H9 (cell line): ENCODE results near the gene LRRC14B. TPM values are rescaled to one million over a fixed set of nuclear protein-coding genes. Genes with fewer than 3 reads are reported as not detected.

Source experiments
- DNase-seq: peaks from one replicate; pipeline ENCODE4 v3.0.0-alpha.2; 2017
- H2AFZ ChIP-seq: one replicate; pipeline ENCODE4 v1.6.1; 2013; ENCODE audit warnings: mild to moderate bottlenecking, low read length, control low read depth, moderate library complexity
- H2AK5ac ChIP-seq: 2 replicates; pipeline ENCODE4 v1.6.1; 2013; ENCODE audit warnings: low read length, control low read depth, mixed read lengths; ENCODE audit not compliant: insufficient read length
- H2BK120ac ChIP-seq: one replicate; pipeline ENCODE4 v1.6.1; 2013; ENCODE audit warnings: low read depth, mild to moderate bottlenecking, low read length, control low read depth, inconsistent platforms; ENCODE audit not compliant: poor library complexity, severe bottlenecking
- H2BK12ac ChIP-seq: 2 replicates; pipeline ENCODE4 v1.6.1; 2013; ENCODE audit warnings: low read length, control low read depth, mixed read lengths, low read depth; ENCODE audit not compliant: insufficient read length
- H2BK15ac ChIP-seq: 2 replicates; pipeline ENCODE4 v1.6.1; 2013; ENCODE audit warnings: low read depth, low read length, control low read depth
- H2BK20ac ChIP-seq: one replicate; pipeline ENCODE4 v1.6.1; 2013; ENCODE audit warnings: low read depth, mild to moderate bottlenecking, low read length, control low read depth, inconsistent platforms; ENCODE audit not compliant: poor library complexity, severe bottlenecking
- H2BK5ac ChIP-seq: 2 replicates; pipeline ENCODE4 v1.6.1; 2013; ENCODE audit warnings: low read length, control low read depth, mixed read lengths; ENCODE audit not compliant: insufficient read length
- H3K14ac ChIP-seq: 2 replicates; pipeline ENCODE4 v1.6.1; 2013; ENCODE audit warnings: low read length, control low read depth; ENCODE audit not compliant: insufficient read depth
- H3K18ac ChIP-seq: 2 replicates; pipeline ENCODE4 v1.6.1; 2013; ENCODE audit warnings: low read depth, mild to moderate bottlenecking, mixed read lengths, low read length, control low read depth; ENCODE audit not compliant: insufficient read length
- H3K23ac ChIP-seq: 2 replicates; pipeline ENCODE4 v1.6.1; 2013; ENCODE audit warnings: low read length, control low read depth, mixed read lengths, low read depth; ENCODE audit not compliant: insufficient read length
- H3K23me2 ChIP-seq: 2 replicates; pipeline ENCODE4 v1.6.1; 2013; ENCODE audit warnings: low read depth, mild to moderate bottlenecking, mixed read lengths, low read length, control low read depth; ENCODE audit not compliant: insufficient read length, poor library complexity, severe bottlenecking
- H3K27ac ChIP-seq: 2 replicates; pipeline ENCODE4 v1.5.1; 2013; ENCODE audit warnings: low read length, control low read depth, mixed read lengths, low read depth; ENCODE audit not compliant: insufficient read length
- H3K27me3 ChIP-seq: 2 replicates; pipeline ENCODE4 v1.6.1; 2013; ENCODE audit warnings: low read length, control low read depth, inconsistent platforms; ENCODE audit not compliant: insufficient read depth
- H3K4ac ChIP-seq: 2 replicates; pipeline ENCODE4 v1.6.1; 2013; ENCODE audit warnings: low read depth, mild to moderate bottlenecking, control low read depth, inconsistent platforms, low read length, moderate library complexity
- H3K4me1 ChIP-seq: 2 replicates; pipeline ENCODE4 v1.6.1; 2013; ENCODE audit warnings: low read length, control low read depth, inconsistent platforms; ENCODE audit not compliant: insufficient read depth
- H3K4me2 ChIP-seq: 2 replicates; pipeline ENCODE4 v1.6.1; 2013; ENCODE audit warnings: low read length, control low read depth, mixed read lengths; ENCODE audit not compliant: insufficient read length, insufficient read depth
- H3K56ac ChIP-seq: 2 replicates; pipeline ENCODE4 v1.6.1; 2013; ENCODE audit warnings: low read depth, mild to moderate bottlenecking, mixed read lengths, low read length, control low read depth; ENCODE audit not compliant: insufficient read length
- H3K79me1 ChIP-seq: 2 replicates; pipeline ENCODE4 v1.6.1; 2013; ENCODE audit warnings: low read depth, mild to moderate bottlenecking, moderate library complexity, low read length, control low read depth, inconsistent platforms; ENCODE audit not compliant: insufficient read depth, poor library complexity, severe bottlenecking
- H3K79me2 ChIP-seq: 2 replicates; pipeline ENCODE4 v1.6.1; 2013; ENCODE audit warnings: low read length, control low read depth, inconsistent platforms; ENCODE audit not compliant: insufficient read depth
- H3K9ac ChIP-seq: 2 replicates; pipeline ENCODE4 v1.6.1; 2013; ENCODE audit warnings: low read length, control low read depth, mixed read lengths; ENCODE audit not compliant: insufficient read length; ENCODE audit errors: extremely low read depth
- H3K9me3 ChIP-seq: one replicate; pipeline ENCODE4 v1.6.1; 2013; ENCODE audit warnings: low read depth, low read length, inconsistent platforms; ENCODE audit not compliant: control insufficient read depth
- H3T11ph ChIP-seq: one replicate; pipeline ENCODE4 v1.6.1; 2013; ENCODE audit warnings: mild to moderate bottlenecking, low read length, control low read depth, inconsistent platforms
- H4K20me1 ChIP-seq: one replicate; pipeline ENCODE4 v1.6.1; 2013; ENCODE audit not compliant: control insufficient read depth, insufficient read length, insufficient read depth
- H4K5ac ChIP-seq: 2 replicates; pipeline ENCODE4 v1.6.1; 2013; ENCODE audit warnings: low read depth, mild to moderate bottlenecking, mixed read lengths, low read length, control low read depth; ENCODE audit not compliant: insufficient read length
- H4K8ac ChIP-seq: replicated peaks from 2 replicates; pipeline ENCODE4 v1.6.1; 2013; ENCODE audit warnings: low read length, control low read depth, mixed read lengths, low read depth; ENCODE audit not compliant: insufficient read length
- H4K91ac ChIP-seq: 2 replicates; pipeline ENCODE4 v1.6.1; 2013; ENCODE audit warnings: low read depth, mild to moderate bottlenecking, moderate library complexity, mixed read lengths, low read length, control low read depth; ENCODE audit not compliant: insufficient read length
- H3K27ac Mint-ChIP-seq, 3 experiments: 2 replicates in 2 of 3; 3 replicates in 1 of 3; pipeline ENCODE4 v1.8.0; 2020 to 2021; ENCODE audit warnings: mixed read lengths in 3 of 3, mild to moderate bottlenecking in 1 of 3, moderate library complexity in 1 of 3
- H3K27me3 Mint-ChIP-seq: 2 replicates; pipeline ENCODE4 v1.8.0; 2021; ENCODE audit warnings: low read depth, mild to moderate bottlenecking, moderate library complexity, mixed read lengths
- H3K36me3 Mint-ChIP-seq, 3 experiments: 2 replicates in 2 of 3; 3 replicates in 1 of 3; pipeline ENCODE4 v1.8.0; 2020 to 2021; ENCODE audit warnings: low read depth in 3 of 3, mixed read lengths in 3 of 3; ENCODE audit not compliant: insufficient read depth in 1 of 3
- H3K4me1 Mint-ChIP-seq, 2 experiments: 2 replicates each; pipeline ENCODE4 v1.8.0; 2020; ENCODE audit warnings: mixed read lengths in 2 of 2
- H3K4me3 Mint-ChIP-seq, 2 experiments: 2 replicates in 1 of 2; 3 replicates in 1 of 2; pipeline ENCODE4 v1.8.0; 2020 to 2021; ENCODE audit warnings: mild to moderate bottlenecking in 2 of 2, mixed read lengths in 2 of 2, moderate library complexity in 1 of 2
- H3K9me3 Mint-ChIP-seq, 2 experiments: 2 replicates in 1 of 2; 3 replicates in 1 of 2; pipeline ENCODE4 v1.8.0; 2020; ENCODE audit warnings: mild to moderate bottlenecking in 2 of 2, mixed read lengths in 2 of 2, moderate library complexity in 1 of 2
- WGBS: extraction: QIAGEN DNeasy Blood & Tissue Kit; methylation state at CpG from one replicate; pipeline ENCODE4 v1.1.7; 2013; ENCODE audit warnings: missing lambda C conversion rate, low lambda C conversion rate, mixed read lengths; ENCODE audit not compliant: insufficient read length; ENCODE audit errors: extremely low coverage; 5-methylcytosine and 5-hydroxymethylcytosine counted together
- total RNA-seq: library from RNA; stranded (reverse); gene quantifications from 2 replicates; pipeline ENCODE4 v1.2.1, GENCODE V29; 2021
- TF ChIP-seq, protein P1 (sequence below): fragments of 200-600 bp; sonication (generic); conservative IDR thresholded peaks from 3 replicates; pipeline ENCODE4 v1.8.0; 2021; ENCODE audit warnings: antibody characterized with exemption, mild to moderate bottlenecking

LRRC14B gene
- total RNA-seq, 1 experiment from 2014 or later, result not detected

GRCh38 chr5:141761-142160 is 49.5 kb upstream of the LRRC14B start:
- no peak overlapping the region for H3K27ac ChIP-seq
- H4K20me1 ChIP-seq, result no peaks in the 10 kb centered on the region
- no peak overlapping the region for H3K4ac ChIP-seq
- no peak overlapping the region for H3K14ac ChIP-seq
- no peaks in the 10 kb centered on the region for H3K23me2 ChIP-seq
- no peak overlapping the region for H3K4me2 ChIP-seq
- H3K79me2 ChIP-seq, result no peaks in the 10 kb centered on the region; the same call in 1 of the 2 replicates
- WGBS, result no CpG with 5 or more reads among the region's 12 CpGs
- peaks cover 3% of the 10 kb centered on the region for H3K79me1 ChIP-seq
- H4K5ac ChIP-seq, result no peak overlapping the region
- H4K91ac ChIP-seq, result no peak overlapping the region
- H2BK120ac ChIP-seq, result no peak overlapping the region
- H3T11ph ChIP-seq, result no peak overlapping the region
- Mint-ChIP-seq H3K27me3 (no peaks in the 10 kb centered on the region), H3K9me3 (peaks cover 5 to 9% of the 10 kb centered on the region in 2 experiments; a peak in 4 of 5 replicates), H3K4me3 (no peak overlapping the region), H3K36me3 (peaks cover 43 to 68% (median 66%) of the 10 kb centered on the region in 3 experiments), H3K4me1 (peaks cover 13 to 20% of the 10 kb centered on the region in 2 experiments), H3K27ac (no peak overlapping the region)
- no peak overlapping the region for H3K56ac ChIP-seq
- no peak overlapping the region for H2BK5ac ChIP-seq
- no peak overlapping the region for H2AFZ ChIP-seq
- no peak overlapping the region for H3K23ac ChIP-seq
- no peak for DNase-seq
- no peak overlapping the region for H2AK5ac ChIP-seq
- no peak overlapping the region for H2BK12ac ChIP-seq
- H2BK15ac ChIP-seq, result no peak overlapping the region
- peaks cover 4% of the 10 kb centered on the region for H3K4me1 ChIP-seq
- H3K9me3 ChIP-seq, result peaks cover under 1% of the 10 kb centered on the region
- no peak overlapping the region for H2BK20ac ChIP-seq
- no peak overlapping the region for H4K8ac ChIP-seq
- no peaks in the 10 kb centered on the region for H3K27me3 ChIP-seq
- H3K9ac ChIP-seq, result no peak overlapping the region
- no peak overlapping the region for H3K18ac ChIP-seq
- TF ChIP-seq, protein P1, sequence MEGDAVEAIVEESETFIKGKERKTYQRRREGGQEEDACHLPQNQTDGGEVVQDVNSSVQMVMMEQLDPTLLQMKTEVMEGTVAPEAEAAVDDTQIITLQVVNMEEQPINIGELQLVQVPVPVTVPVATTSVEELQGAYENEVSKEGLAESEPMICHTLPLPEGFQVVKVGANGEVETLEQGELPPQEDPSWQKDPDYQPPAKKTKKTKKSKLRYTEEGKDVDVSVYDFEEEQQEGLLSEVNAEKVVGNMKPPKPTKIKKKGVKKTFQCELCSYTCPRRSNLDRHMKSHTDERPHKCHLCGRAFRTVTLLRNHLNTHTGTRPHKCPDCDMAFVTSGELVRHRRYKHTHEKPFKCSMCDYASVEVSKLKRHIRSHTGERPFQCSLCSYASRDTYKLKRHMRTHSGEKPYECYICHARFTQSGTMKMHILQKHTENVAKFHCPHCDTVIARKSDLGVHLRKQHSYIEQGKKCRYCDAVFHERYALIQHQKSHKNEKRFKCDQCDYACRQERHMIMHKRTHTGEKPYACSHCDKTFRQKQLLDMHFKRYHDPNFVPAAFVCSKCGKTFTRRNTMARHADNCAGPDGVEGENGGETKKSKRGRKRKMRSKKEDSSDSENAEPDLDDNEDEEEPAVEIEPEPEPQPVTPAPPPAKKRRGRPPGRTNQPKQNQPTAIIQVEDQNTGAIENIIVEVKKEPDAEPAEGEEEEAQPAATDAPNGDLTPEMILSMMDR, result no peak
